CD4-positive, alpha-beta T cell (primary cell): ENCODE results near the gene SLC35G2. TPM values are rescaled to one million over a fixed set of nuclear protein-coding genes. Genes with fewer than 3 reads are reported as not detected.
A peak's percentile ranks its signal among the peaks of the same experiment; 100 is the strongest.
"Not testable (repeated sequence)": the region's sequence is repeated elsewhere in the genome, so short reads cannot be mapped to it uniquely, and the experiment has no call there.

Experiments used
- ATAC-seq: fragments of 200-7000 bp; cut with Tn5 transposase; one replicate; pipeline ENCODE4 v1.10.0; 2022; ENCODE audit warnings: mild to moderate bottlenecking; ENCODE audit not compliant: poor library complexity
- CTCF ChIA-PET: fragments of 350-600 bp; sonication (Branson Sonifier 250); formaldehyde crosslinking; loops from one replicate; lab custom pipeline; 2021; ENCODE audit warnings: antibody characterized with exemption, inconsistent platforms; lab: Charles Lee
- POLR2A ChIA-PET: fragments of 350-600 bp; sonication (Branson Sonifier 250); formaldehyde crosslinking; loops from one replicate; lab custom pipeline; 2021; ENCODE audit warnings: antibody characterized with exemption, inconsistent platforms; lab: Charles Lee
- DNase-seq, 14 experiments: peaks; one replicate each; pipeline ENCODE4 v3.0.0-alpha.2; 2013 to 2020; ENCODE audit warnings: mixed read lengths in 2 of 14
- H3K27ac ChIP-seq, 2 donors: one replicate each; pipeline versions ENCODE4 v1.5.1 to v1.7.0; 2013; ENCODE audit warnings: low read length in 2 of 2, low read depth in 1 of 2, mild to moderate bottlenecking in 1 of 2
- H3K27me3 ChIP-seq, 2 experiments: 1 replicate in 1 of 2; 2 replicates in 1 of 2; pipeline versions ENCODE4 v1.6.1 to v1.7.0; 2013; ENCODE audit warnings: low read length in 2 of 2, control low read depth in 1 of 2, mild to moderate bottlenecking in 1 of 2, moderate library complexity in 1 of 2; ENCODE audit not compliant: insufficient read depth in 2 of 2, control insufficient read depth in 1 of 2
- H3K36me3 ChIP-seq: one replicate; pipeline ENCODE4 v1.6.1; 2013; ENCODE audit warnings: low read length, control low read depth; ENCODE audit not compliant: insufficient read depth
- H3K4me1 ChIP-seq: one replicate; pipeline ENCODE4 v1.6.1; 2013; ENCODE audit warnings: low read length, control low read depth; ENCODE audit not compliant: insufficient read depth
- H3K4me3 ChIP-seq: one replicate; pipeline ENCODE4 v1.5.1; 2013; ENCODE audit warnings: mild to moderate bottlenecking, low read length, moderate library complexity
- H3K9me3 ChIP-seq, 2 experiments: 1 replicate in 1 of 2; 2 replicates in 1 of 2; pipeline versions ENCODE4 v1.6.1 to v1.7.0; 2013; ENCODE audit warnings: low read length in 2 of 2, mild to moderate bottlenecking in 2 of 2, control low read depth in 1 of 2, moderate library complexity in 1 of 2; ENCODE audit not compliant: control insufficient read depth in 1 of 2, insufficient read depth in 1 of 2
- H3K27ac Mint-ChIP-seq: one replicate; pipeline ENCODE4 v1.8.0; 2020; ENCODE audit warnings: mixed read lengths
- H3K27me3 Mint-ChIP-seq: one replicate; pipeline ENCODE4 v1.8.0; 2021; ENCODE audit warnings: mixed read lengths
- H3K36me3 Mint-ChIP-seq: one replicate; pipeline ENCODE4 v1.8.0; 2021; ENCODE audit warnings: low read depth, mixed read lengths
- H3K4me1 Mint-ChIP-seq: one replicate; pipeline ENCODE4 v1.8.0; 2021; ENCODE audit warnings: low read depth, mixed read lengths
- H3K4me3 Mint-ChIP-seq: one replicate; pipeline ENCODE4 v1.8.0; 2020; ENCODE audit warnings: mild to moderate bottlenecking, mixed read lengths
- H3K9me3 Mint-ChIP-seq: one replicate; pipeline ENCODE4 v1.8.0; 2020; ENCODE audit warnings: mixed read lengths
- CTCF ChIP-seq: fragments of 200-600 bp; IDR thresholded peaks from one replicate; pipeline ENCODE4 v1.8.0; 2022; ENCODE audit warnings: antibody characterized with exemption, mild to moderate bottlenecking
- intact Hi-C, 2 experiments: fragments of 100-400 bp; cut with DNase I in 1 of 2; cut with micrococcal nuclease in 1 of 2; formaldehyde crosslinking; loops; one replicate each; pipeline versions ENCODE4 v1.15.1 to v1.9.0; 2023 to 2025; cut with DNase I, micrococcal nuclease
- total RNA-seq, 174 experiments: library from RNA in 2 of 174; stranded (reverse) in 2 of 174; gene quantifications; one replicate each; pipeline ENCODE4 v1.2.3 and lab custom pipeline; 2021 to 2026

SLC35G2 gene
- total RNA-seq, 2 experiments from 2014 or later, result 0.14 TPM; not detected in 1

DNA sequence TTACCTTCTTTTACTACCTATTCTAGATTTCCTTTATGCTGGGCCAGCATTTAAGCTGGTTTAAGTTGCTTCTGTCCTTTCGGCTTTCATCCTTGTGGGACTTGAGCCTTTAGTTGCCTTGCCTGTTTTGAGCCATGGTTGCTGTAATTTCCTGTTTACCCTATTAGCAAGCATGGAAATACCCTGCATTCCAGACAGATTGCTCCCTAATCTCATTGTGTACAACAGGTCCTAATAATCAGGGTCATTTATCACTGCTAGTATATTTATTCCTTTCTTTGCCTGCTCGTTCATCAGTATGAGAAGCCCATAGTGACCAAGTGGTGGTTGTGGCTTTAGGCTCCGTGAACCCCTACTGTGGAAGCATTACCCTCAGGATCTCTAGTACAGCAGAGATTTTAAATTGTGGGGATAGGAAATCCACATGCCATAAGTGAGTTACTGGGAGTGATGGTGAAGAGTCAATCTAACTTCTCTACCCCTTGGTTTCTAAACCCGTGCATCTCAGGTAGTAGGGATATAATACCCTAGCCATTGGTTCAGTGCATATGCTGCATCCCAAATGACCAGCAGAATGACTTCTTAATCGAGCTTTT lies 75.0 kb downstream of the SLC35G2 start:
- no peak for DNase-seq
- peaks cover 50% of the 10 kb centered on the region for H3K36me3 Mint-ChIP-seq
- H3K27ac ChIP-seq, result no peak overlapping the region
- CTCF ChIA-PET, result no interaction called here
- no peak overlapping the region for H3K4me3 ChIP-seq
- no peak for TF ChIP-seq CTCF
- peaks cover 24% of the 10 kb centered on the region for H3K4me1 ChIP-seq
- H3K27ac Mint-ChIP-seq, result peak overlapping the region; percentile 40
- no peaks in the 10 kb centered on the region for H3K27me3 Mint-ChIP-seq
- peak overlapping the region; percentile 21 for H3K4me3 Mint-ChIP-seq
- H3K9me3 Mint-ChIP-seq, result peaks cover 3% of the 10 kb centered on the region
- ATAC-seq, result no peak
- H3K4me1 Mint-ChIP-seq, result peaks cover 69% of the 10 kb centered on the region
- H3K9me3 ChIP-seq, result peaks cover 0 to 14% of the 10 kb centered on the region in 2 experiments
- intact Hi-C loops, result no loop called here
- H3K36me3 ChIP-seq, result no peaks in the 10 kb centered on the region
- POLR2A ChIA-PET, result no interaction called here
- no peaks in the 10 kb centered on the region for H3K27me3 ChIP-seq

DNA sequence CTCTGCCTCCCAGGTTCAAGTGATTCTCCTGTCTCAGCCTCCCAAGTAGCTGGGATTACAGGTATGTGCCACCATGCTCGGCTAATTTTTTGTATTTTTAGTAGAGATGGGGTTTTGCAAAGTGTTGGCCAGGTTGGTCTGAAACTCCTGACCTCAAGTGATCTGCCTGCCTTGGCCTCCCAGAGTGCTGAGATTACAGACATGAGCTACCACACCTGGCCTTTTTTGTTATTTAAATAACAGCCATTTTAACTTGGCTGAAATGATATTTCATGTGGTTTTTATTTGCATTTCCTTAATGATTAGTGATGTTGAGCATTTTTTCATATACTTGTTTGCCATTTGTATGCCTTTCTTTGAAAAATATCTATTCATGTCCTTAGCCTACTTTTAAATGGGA lies 78.2 kb downstream of the SLC35G2 start:
- not testable (repeated sequence) for H3K27me3 ChIP-seq, H3K9me3 Mint-ChIP-seq, ATAC-seq, H3K27ac ChIP-seq, H3K4me3 ChIP-seq, H3K27me3 Mint-ChIP-seq, H3K4me3 Mint-ChIP-seq, DNase-seq, H3K36me3 ChIP-seq, H3K9me3 ChIP-seq
- ChIA-PET CTCF (interaction anchor here (0.6 kb wide), 1 partner anchor 117 kb away, joined by 4 read pairs; no protein-coding TSS in a partner anchor), POLR2A (interaction anchor here (1.2 to 2.3 kb wide), 2 partner anchors 13 to 35 kb away, joined by 4 to 15 read pairs; partner anchors contain the start of gene NCK1)
- intact Hi-C loops, result loop anchor here (5.0 kb wide), 1 partner anchor 35 kb away; the partner anchor contains the start of gene NCK1 (in 2 of the 2)
- peaks cover 24% of the 10 kb centered on the region for H3K4me1 ChIP-seq
- Mint-ChIP-seq H3K4me1 (peaks cover 78% of the 10 kb centered on the region), H3K36me3 (peaks cover 54% of the 10 kb centered on the region), H3K27ac (peak overlapping the region; percentile 37)

DNA sequence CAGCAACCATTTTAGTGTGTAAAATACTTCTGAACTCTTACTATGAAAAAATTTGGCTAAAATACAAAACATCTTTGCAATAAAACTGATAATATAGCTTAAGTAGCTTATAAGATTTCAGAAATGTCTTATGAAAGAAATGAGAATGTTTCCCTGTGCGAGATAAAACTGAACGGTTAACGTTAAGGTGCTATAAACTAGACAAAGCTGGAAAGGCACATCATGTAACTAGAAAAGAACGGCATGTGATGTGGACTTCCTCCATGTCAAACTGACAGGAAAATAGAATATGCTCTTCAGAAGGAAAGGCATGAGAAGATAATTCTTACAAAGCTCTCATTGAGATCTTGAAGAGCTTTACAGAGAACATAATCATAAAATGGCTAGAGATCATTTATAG lies 79.6 kb downstream of the SLC35G2 start:
- ATAC-seq (no peak), DNase-seq (no peak)
- Histone ChIP-seq H3K9me3 (peaks cover 4 to 6% of the 10 kb centered on the region in 2 experiments), H3K27ac (no peak overlapping the region), H3K4me1 (peaks cover 23% of the 10 kb centered on the region), H3K4me3 (no peak overlapping the region), H3K36me3 (no peaks in the 10 kb centered on the region), H3K27me3 (no peaks in the 10 kb centered on the region)
- H3K36me3 Mint-ChIP-seq, result peaks cover 61% of the 10 kb centered on the region
- no peak for TF ChIP-seq CTCF
- peaks cover 5% of the 10 kb centered on the region for H3K9me3 Mint-ChIP-seq
- peak overlapping the region; percentile 1 for H3K4me3 Mint-ChIP-seq
- peak overlapping the region; percentile 52 for H3K27ac Mint-ChIP-seq
- peaks cover 76% of the 10 kb centered on the region for H3K4me1 Mint-ChIP-seq
- H3K27me3 Mint-ChIP-seq, result no peaks in the 10 kb centered on the region
- POLR2A ChIA-PET, result interaction anchor here (0.9 to 2.3 kb wide), 9 partner anchors 11 to 146 kb away, joined by 3 to 15 read pairs (median 4); partner anchors contain the start of genes NCK1 and STAG1
- CTCF ChIA-PET, result interaction anchor here (1.1 to 1.3 kb wide), 2 partner anchors 12 to 146 kb away, joined by 3 read pairs; partner anchors contain the start of gene STAG1
- intact Hi-C loops, result loop anchor here (5.0 kb wide), 1 partner anchor 36 kb away; the partner anchor contains the start of gene NCK1 (in 2 of the 2)
